Peyer's patch (tissue), 4 donors: Measurements from ENCODE around the gene TMEM187. TPM values are rescaled to one million over a fixed set of nuclear protein-coding genes. Genes with fewer than 3 reads are reported as not detected.

Source experiments
- DNase-seq, 3 donors: peaks; one replicate each; pipeline ENCODE4 v3.0.0-alpha.2; 2017 to 2019
- H3K27ac ChIP-seq, 4 donors: fragments of 200-600 bp; sonication (generic); one replicate each; pipeline ENCODE4 v1.5.1; 2016 to 2019
- H3K27me3 ChIP-seq, 2 donors: fragments of 200-600 bp; sonication (generic); one replicate each; pipeline ENCODE4 v1.5.1; 2019
- H3K36me3 ChIP-seq, 3 donors: fragments of 200-600 bp; sonication (generic); one replicate each; pipeline ENCODE4 v1.5.1; 2016 to 2019
- H3K4me1 ChIP-seq, 4 donors: fragments of 200-600 bp; sonication (generic); one replicate each; pipeline ENCODE4 v1.5.1; 2016 to 2019
- H3K4me3 ChIP-seq, 4 donors: fragments of 200-600 bp; sonication (generic); 1 replicate in 3 of 4; 2 replicates in 1 of 4; pipeline ENCODE4 v1.5.1; 2016 to 2019; ENCODE audit warnings: mild to moderate bottlenecking in 1 of 4
- H3K9me3 ChIP-seq, 4 donors: fragments of 200-600 bp; sonication (generic); one replicate each; pipeline ENCODE4 v1.5.1; 2016 to 2019; ENCODE audit warnings: mild to moderate bottlenecking in 1 of 4
- CTCF ChIP-seq, 6 experiments: fragments of 450-650 bp in 4 of 6; fragments of 200-600 bp in 2 of 6; sonication (generic) in 1 of 6; IDR thresholded peaks; one replicate each; pipeline ENCODE4 v1.5.1; 2017 to 2019; ENCODE audit warnings: antibody characterized with exemption in 6 of 6, mild to moderate bottlenecking in 3 of 6, moderate library complexity in 1 of 6
- POLR2A ChIP-seq, 2 donors: fragments of 450-650 bp; IDR thresholded peaks; one replicate each; pipeline ENCODE4 v1.5.1; 2017; ENCODE audit warnings: antibody characterized with exemption in 2 of 2, mild to moderate bottlenecking in 2 of 2, moderate library complexity in 2 of 2
- total RNA-seq, 4 donors: library from RNA; depleted of rRNA; stranded (reverse); fragments of >200 nt; gene quantifications; one replicate each; pipeline ENCODE4 v1.1.0, GENCODE V29; 2016

Gene TMEM187
- total RNA-seq, 4 donors from 2014 or later = 10.7 to 32.6 (median 12.8) TPM

GRCh38 chrX:153958605-153959004 lies 13.9 kb upstream of the TMEM187 start:
- H3K27ac ChIP-seq = no peak overlapping the region

GRCh38 chrX:153959649-153960048 lies 12.9 kb upstream of the TMEM187 start:
- H3K4me3 ChIP-seq = no peak overlapping the region
- TF ChIP-seq POLR2A (IDR thresholded peaks at IDR 0.05) (no peak), CTCF (IDR thresholded peaks at IDR 0.05) (no peak)
- H3K4me1 ChIP-seq = no peaks in the 10 kb centered on the region
- no peaks in the 10 kb centered on the region for H3K9me3 ChIP-seq
- H3K36me3 ChIP-seq = peaks cover 0 to 85% (median 0%) of the 10 kb centered on the region in 3 donors
- no peak overlapping the region for H3K27ac ChIP-seq
- H3K27me3 ChIP-seq = no peaks in the 10 kb centered on the region
- DNase-seq = no peak

More at GRCh38 chrX:153958605-153959004, 13.9 kb upstream of the TMEM187 start:
- Histone ChIP-seq H3K36me3 (peaks cover 0 to 90% (median 0%) of the 10 kb centered on the region in 3 donors), H3K4me3 (no peak overlapping the region), H3K9me3 (no peaks in the 10 kb centered on the region), H3K4me1 (no peaks in the 10 kb centered on the region), H3K27me3 (no peaks in the 10 kb centered on the region)
- TF ChIP-seq POLR2A (IDR thresholded peaks at IDR 0.05) (no peak), CTCF (IDR thresholded peaks at IDR 0.05) (no peak)
- no peak for DNase-seq

GRCh38 chrX:153960077-153960476 lies 12.5 kb upstream of the TMEM187 start:
- no peak for DNase-seq
- H3K27me3 ChIP-seq = no peaks in the 10 kb centered on the region
- peaks cover 0 to 83% (median 0%) of the 10 kb centered on the region in 3 donors for H3K36me3 ChIP-seq
- no peaks in the 10 kb centered on the region for H3K4me1 ChIP-seq
- TF ChIP-seq POLR2A (IDR thresholded peaks at IDR 0.05) (no peak), CTCF (IDR thresholded peaks at IDR 0.05) (no peak)
- H3K27ac ChIP-seq = no peak overlapping the region
- H3K4me3 ChIP-seq = no peak overlapping the region
- H3K9me3 ChIP-seq = no peaks in the 10 kb centered on the region

- Histone ChIP-seq H3K4me3 (no peak overlapping the region), H3K27ac (no peak overlapping the region), H3K27me3 (no peaks in the 10 kb centered on the region), H3K9me3 (no peaks in the 10 kb centered on the region), H3K4me1 (peaks cover 0 to 3% (median under 1%) of the 10 kb centered on the region in 4 donors), H3K36me3 (peaks cover 0 to 78% (median 0%) of the 10 kb centered on the region in 3 donors)
- no peak for DNase-seq
- TF ChIP-seq POLR2A (IDR thresholded peaks at IDR 0.05) (no peak), CTCF (IDR thresholded peaks at IDR 0.05) (no peak)
Measured at GRCh38 chrX:153960786-153961185, 11.8 kb upstream of the TMEM187 start.

GRCh38 chrX:153961292-153961691 lies 11.3 kb upstream of the TMEM187 start:
- H3K9me3 ChIP-seq = no peaks in the 10 kb centered on the region
- H3K27me3 ChIP-seq = no peaks in the 10 kb centered on the region
- H3K4me3 ChIP-seq = no peak overlapping the region
- TF ChIP-seq CTCF (IDR thresholded peaks at IDR 0.05) (no peak), POLR2A (IDR thresholded peaks at IDR 0.05) (no peak)
- H3K36me3 ChIP-seq = peaks cover 0 to 73% (median 0%) of the 10 kb centered on the region in 3 donors
- peaks cover 0 to 8% (median 3%) of the 10 kb centered on the region in 4 donors for H3K4me1 ChIP-seq
- no peak overlapping the region for H3K27ac ChIP-seq
- DNase-seq = no peak

- H3K27me3 ChIP-seq = no peaks in the 10 kb centered on the region
- H3K9me3 ChIP-seq = no peaks in the 10 kb centered on the region
- H3K4me1 ChIP-seq = peaks cover 0 to 29% (median 10%) of the 10 kb centered on the region in 4 donors
- H3K27ac ChIP-seq = no peak overlapping the region
- peaks cover 0 to 53% (median 0%) of the 10 kb centered on the region in 3 donors for H3K36me3 ChIP-seq
- no peak overlapping the region for H3K4me3 ChIP-seq
- TF ChIP-seq CTCF (IDR thresholded peaks at IDR 0.05) (no peak), POLR2A (IDR thresholded peaks at IDR 0.05) (no peak)
- no peak for DNase-seq
Measured at GRCh38 chrX:153963546-153963945, 9.0 kb upstream of the TMEM187 start.
